ENCODE results near the gene RUNX1. TPM values are rescaled to one million over a fixed set of nuclear protein-coding genes. Genes with fewer than 3 reads are reported as not detected.

The RUNX1 gene
- total RNA-seq, 1 experiment from 2014 or later: 86.2 TPM

- intact Hi-C loops (cut with micrococcal nuclease): no loop called here
- Mint-ChIP-seq H3K4me3 (ENCODE audit: unreplicated experiment) (no peak overlapping the region), H3K27me3 (ENCODE audit: insufficient read depth, unreplicated experiment) (no peaks in the 10 kb centered on the region), H3K9me3 (ENCODE audit: unreplicated experiment) (no peaks in the 10 kb centered on the region), H3K27ac (ENCODE audit: low read depth, unreplicated experiment) (no peak overlapping the region), H3K36me3 (ENCODE audit: insufficient read depth, unreplicated experiment) (peaks cover 68% of the 10 kb centered on the region), H3K4me1 (ENCODE audit: insufficient read depth, unreplicated experiment) (peaks cover 35% of the 10 kb centered on the region)
- BruUV-seq (replicated peaks): no TSS peak
- POLR2A ChIA-PET: no interaction called here
- no peak for DNase-seq (ENCODE audit: unreplicated experiment)
- CTCF ChIA-PET: no interaction called here
- TF ChIP-seq CTCF (IDR thresholded peaks at IDR 0.05; ENCODE audit: unreplicated experiment): no peak
Measured at GRCh38 chr21:34792504-34793089, 256.5 kb downstream of the RUNX1 start.

- Mint-ChIP-seq H3K4me3 (ENCODE audit: unreplicated experiment) (no peak overlapping the region), H3K4me1 (ENCODE audit: insufficient read depth, unreplicated experiment) (peaks cover 29% of the 10 kb centered on the region), H3K9me3 (ENCODE audit: unreplicated experiment) (no peaks in the 10 kb centered on the region), H3K27me3 (ENCODE audit: insufficient read depth, unreplicated experiment) (no peaks in the 10 kb centered on the region), H3K36me3 (ENCODE audit: insufficient read depth, unreplicated experiment) (peaks cover 68% of the 10 kb centered on the region), H3K27ac (ENCODE audit: low read depth, unreplicated experiment) (no peak overlapping the region)
- CTCF ChIA-PET: no interaction called here
- no TSS peak for BruUV-seq (replicated peaks)
- DNase-seq (ENCODE audit: unreplicated experiment): no peak
- intact Hi-C loops (cut with micrococcal nuclease): no loop called here
- no peak for TF ChIP-seq CTCF (IDR thresholded peaks at IDR 0.05; ENCODE audit: unreplicated experiment)
- POLR2A ChIA-PET: no interaction called here
Measured at GRCh38 chr21:34791776-34792503, 257.2 kb downstream of the RUNX1 start.

- H3K4me3 Mint-ChIP-seq (ENCODE audit: unreplicated experiment): no peak overlapping the region
- ChIA-PET POLR2A (interaction anchor here (0.7 kb wide), 1 partner anchor 75 kb away, joined by 3 read pairs; no protein-coding TSS in a partner anchor), CTCF (no interaction called here)
- H3K36me3 Mint-ChIP-seq (ENCODE audit: insufficient read depth, unreplicated experiment): peaks cover 62% of the 10 kb centered on the region
- H3K27me3 Mint-ChIP-seq (ENCODE audit: insufficient read depth, unreplicated experiment): no peaks in the 10 kb centered on the region
- TF ChIP-seq CTCF (IDR thresholded peaks at IDR 0.05; ENCODE audit: unreplicated experiment): no peak
- peaks cover 18% of the 10 kb centered on the region for H3K4me1 Mint-ChIP-seq (ENCODE audit: insufficient read depth, unreplicated experiment)
- intact Hi-C loops (cut with micrococcal nuclease): no loop called here
- no peaks in the 10 kb centered on the region for H3K9me3 Mint-ChIP-seq (ENCODE audit: unreplicated experiment)
- DNase-seq (ENCODE audit: unreplicated experiment): no peak
- H3K27ac Mint-ChIP-seq (ENCODE audit: low read depth, unreplicated experiment): no peak overlapping the region
- BruUV-seq (replicated peaks): no TSS peak
Measured at GRCh38 chr21:34790834-34791233, 258.3 kb downstream of the RUNX1 start.

GRCh38 chr21:34790341-34790740, 258.8 kb downstream of the RUNX1 start:
- Mint-ChIP-seq H3K36me3 (ENCODE audit: insufficient read depth, unreplicated experiment) (peaks cover 59% of the 10 kb centered on the region), H3K9me3 (ENCODE audit: unreplicated experiment) (no peaks in the 10 kb centered on the region), H3K27ac (ENCODE audit: low read depth, unreplicated experiment) (no peak overlapping the region), H3K27me3 (ENCODE audit: insufficient read depth, unreplicated experiment) (no peaks in the 10 kb centered on the region), H3K4me3 (ENCODE audit: unreplicated experiment) (no peak overlapping the region), H3K4me1 (ENCODE audit: insufficient read depth, unreplicated experiment) (peaks cover 13% of the 10 kb centered on the region)
- no TSS peak for BruUV-seq (replicated peaks)
- POLR2A ChIA-PET: interaction anchor here (0.7 to 1.0 kb wide), 3 partner anchors 25 to 89 kb away, joined by 4 to 6 read pairs (median 5); no protein-coding TSS in a partner anchor
- CTCF ChIA-PET: no interaction called here
- intact Hi-C loops (cut with micrococcal nuclease): no loop called here
- DNase-seq (ENCODE audit: unreplicated experiment): no peak
- TF ChIP-seq CTCF (IDR thresholded peaks at IDR 0.05; ENCODE audit: unreplicated experiment): no peak
